GM23248 (cell line): ENCODE measurements around the gene SRSF12.

ENCODE experiments used
- EZH2 ChIP-seq: fragments of 200-600 bp; sonication (generic); IDR thresholded peaks from 2 replicates; pipeline ENCODE4 v1.6.1; 2018; ENCODE audit warnings: antibody characterized with exemption, mild to moderate bottlenecking; ENCODE audit not compliant: insufficient read depth, poor library complexity, severe bottlenecking
- EZH2phosphoT487 ChIP-seq: fragments of 200-600 bp; sonication (generic); IDR thresholded peaks from 2 replicates; pipeline ENCODE4 v1.6.1; 2018; ENCODE audit warnings: antibody characterized with exemption, moderate library complexity, mild to moderate bottlenecking, low read depth; ENCODE audit not compliant: insufficient read depth

DNA sequence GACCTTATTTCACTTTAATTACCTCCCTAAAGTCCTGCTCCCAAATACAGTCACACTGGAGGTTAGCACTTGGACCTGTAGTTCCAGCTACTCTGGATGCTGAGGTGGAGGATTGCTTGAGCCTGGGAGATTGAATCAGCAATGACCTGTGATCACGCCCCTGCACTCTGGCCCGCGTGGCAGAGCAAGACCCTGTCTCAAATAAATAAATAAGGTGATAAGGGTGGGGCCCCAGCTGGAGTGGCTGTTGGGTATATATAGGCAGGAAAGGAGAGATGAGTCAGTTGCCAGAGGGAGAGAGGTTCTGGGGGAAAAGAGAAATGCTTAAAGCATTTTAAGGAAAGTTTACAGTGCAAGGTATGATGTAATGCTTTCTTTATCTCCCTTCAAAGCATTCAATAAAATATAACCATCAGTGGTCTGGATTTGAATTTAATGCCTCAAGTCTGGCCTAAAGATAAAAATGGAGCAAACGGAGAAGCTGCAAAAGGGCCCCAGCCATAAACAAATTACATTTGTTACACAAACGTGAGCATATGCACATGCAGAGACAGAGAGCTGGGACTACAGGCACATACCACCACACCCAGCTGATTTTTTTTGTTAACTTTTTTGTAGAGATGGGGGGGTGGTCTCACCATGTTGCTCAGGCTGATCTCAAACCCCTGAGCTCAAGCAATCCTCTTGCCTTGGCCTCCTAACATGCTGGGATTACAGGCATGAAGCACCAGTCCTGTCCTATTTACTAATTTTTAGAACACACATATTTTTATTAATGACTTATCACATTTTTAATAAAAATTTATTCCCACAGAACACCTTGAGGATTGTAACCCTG, 21.9 kb upstream of the SRSF12 start:
- TF ChIP-seq EZH2 (no peak), EZH2phosphoT487 (no peak)
